GM03348 (cell line): Measurements from ENCODE around the gene SEPHS2.
"Not testable (repeated sequence)": the region's sequence is repeated elsewhere in the genome, so short reads cannot be mapped to it uniquely, and the experiment has no call there.

Experiments used
- DNase-seq: peaks from one replicate; pipeline ENCODE4 v3.0.0; 2012; ENCODE audit warnings: low spot score

The SEPHS2 gene

GRCh38 chr16:30398661-30399434, 46.8 kb downstream of the SEPHS2 start:
- DNase-seq, result no peak

- DNase-seq, result no peak
These were observed 47.7 kb downstream of the SEPHS2 start for GRCh38 chr16:30397776-30398660.

GRCh38 chr16:30397056-30397455, 48.6 kb downstream of the SEPHS2 start:
- no peak for DNase-seq

- not testable (repeated sequence) for DNase-seq
These were observed 49.0 kb downstream of the SEPHS2 start for GRCh38 chr16:30396627-30397026.

- peak; percentile 52 for DNase-seq
These were observed 49.6 kb downstream of the SEPHS2 start for GRCh38 chr16:30395992-30396585.

GRCh38 chr16:30395155-30395991, 50.3 kb downstream of the SEPHS2 start, which contains the start of gene ZNF48:
Gene ZNF48, plus strand, starts transcription at chr16:30395420. Its CDS starts 375 bp downstream, at chr16:30395795.
- DNase-seq, result peak; percentile 93

- peak; percentile 36 for DNase-seq
These were observed 51.0 kb downstream of the SEPHS2 start for GRCh38 chr16:30394592-30395154.
